ENCODE data around the gene MRNIP.

Gene MRNIP

GRCh38 chr5:179887802-179888201 lies 29.2 kb upstream of the MRNIP start:
- no peak overlapping the region for H3K4me3 ChIP-seq (ENCODE audit: control insufficient read depth, low read depth, low read length)
- DNase-seq (ENCODE audit: low read depth) = no peak
- TF ChIP-seq, protein P1, sequence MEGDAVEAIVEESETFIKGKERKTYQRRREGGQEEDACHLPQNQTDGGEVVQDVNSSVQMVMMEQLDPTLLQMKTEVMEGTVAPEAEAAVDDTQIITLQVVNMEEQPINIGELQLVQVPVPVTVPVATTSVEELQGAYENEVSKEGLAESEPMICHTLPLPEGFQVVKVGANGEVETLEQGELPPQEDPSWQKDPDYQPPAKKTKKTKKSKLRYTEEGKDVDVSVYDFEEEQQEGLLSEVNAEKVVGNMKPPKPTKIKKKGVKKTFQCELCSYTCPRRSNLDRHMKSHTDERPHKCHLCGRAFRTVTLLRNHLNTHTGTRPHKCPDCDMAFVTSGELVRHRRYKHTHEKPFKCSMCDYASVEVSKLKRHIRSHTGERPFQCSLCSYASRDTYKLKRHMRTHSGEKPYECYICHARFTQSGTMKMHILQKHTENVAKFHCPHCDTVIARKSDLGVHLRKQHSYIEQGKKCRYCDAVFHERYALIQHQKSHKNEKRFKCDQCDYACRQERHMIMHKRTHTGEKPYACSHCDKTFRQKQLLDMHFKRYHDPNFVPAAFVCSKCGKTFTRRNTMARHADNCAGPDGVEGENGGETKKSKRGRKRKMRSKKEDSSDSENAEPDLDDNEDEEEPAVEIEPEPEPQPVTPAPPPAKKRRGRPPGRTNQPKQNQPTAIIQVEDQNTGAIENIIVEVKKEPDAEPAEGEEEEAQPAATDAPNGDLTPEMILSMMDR (IDR thresholded peaks at IDR 0.05; ENCODE audit: control insufficient read depth, insufficient read depth, low read depth, low read length, missing control alignments) = no peak

DNA sequence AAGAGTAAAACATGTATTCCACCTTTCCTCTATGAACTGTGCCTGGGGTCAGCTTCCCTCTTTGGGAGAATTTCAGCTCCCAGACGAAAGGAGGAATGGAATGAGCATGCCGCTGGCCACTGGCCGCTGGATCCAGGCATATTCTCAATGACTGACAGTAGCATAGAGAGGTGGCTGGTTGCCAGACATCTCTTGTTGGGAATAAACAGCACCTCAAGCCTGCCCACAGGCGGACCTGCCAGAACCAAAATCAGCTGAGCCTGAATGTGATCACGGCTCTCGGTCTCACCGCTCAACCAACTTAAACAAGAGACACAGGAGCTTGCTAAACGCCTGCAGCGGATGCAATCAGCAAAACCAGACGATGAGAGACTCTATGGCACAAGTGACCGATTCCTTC lies 28.5 kb upstream of the MRNIP start:
- TF ChIP-seq, protein P1 (IDR thresholded peaks at IDR 0.05; ENCODE audit: control insufficient read depth, insufficient read depth, low read depth, low read length, missing control alignments) = no peak

DNA sequence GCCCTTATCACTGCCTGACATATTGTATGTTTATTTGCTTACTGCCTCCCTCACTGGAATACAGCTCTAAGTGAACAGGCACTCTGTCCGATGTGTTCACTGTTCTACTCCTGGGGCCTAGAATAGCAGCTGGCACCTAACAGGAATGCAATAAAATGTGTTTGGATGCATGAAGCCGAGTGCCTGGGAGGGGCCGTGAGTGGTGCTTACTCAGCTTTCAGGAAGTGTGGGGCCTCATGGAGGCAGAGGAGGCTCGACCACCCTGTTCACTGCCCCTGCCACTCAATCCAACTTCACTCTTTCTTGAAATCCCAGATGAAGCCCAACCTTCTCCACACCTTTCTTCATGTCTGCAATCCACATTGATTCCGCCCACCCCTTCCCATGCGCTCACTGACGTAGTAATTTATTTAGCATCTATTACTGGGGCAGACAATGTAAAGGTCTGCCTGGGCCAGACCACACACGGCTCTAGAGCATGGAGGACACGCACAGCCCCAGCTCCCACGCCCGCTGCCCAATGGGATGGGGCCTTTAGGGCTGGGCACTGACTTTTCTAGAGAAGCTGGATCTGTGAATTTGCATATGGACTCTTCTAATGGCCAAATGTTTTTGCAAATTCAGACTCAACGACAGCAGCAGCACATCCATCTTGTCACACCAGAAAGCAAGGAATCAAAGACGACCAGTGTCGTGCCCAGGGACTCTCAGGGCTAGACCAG lies 27.7 kb upstream of the MRNIP start:
- no peak for DNase-seq (ENCODE audit: low read depth)
- TF ChIP-seq, protein P1 (IDR thresholded peaks at IDR 0.05; ENCODE audit: control insufficient read depth, insufficient read depth, low read depth, low read length, missing control alignments) = no peak
- H3K4me3 ChIP-seq (ENCODE audit: control insufficient read depth, low read depth, low read length) = no peak overlapping the region

More for the DNA sequence above, 28.5 kb upstream of the MRNIP start:
- DNase-seq (ENCODE audit: low read depth) = no peak
- H3K4me3 ChIP-seq (ENCODE audit: control insufficient read depth, low read depth, low read length) = no peak overlapping the region

DNA sequence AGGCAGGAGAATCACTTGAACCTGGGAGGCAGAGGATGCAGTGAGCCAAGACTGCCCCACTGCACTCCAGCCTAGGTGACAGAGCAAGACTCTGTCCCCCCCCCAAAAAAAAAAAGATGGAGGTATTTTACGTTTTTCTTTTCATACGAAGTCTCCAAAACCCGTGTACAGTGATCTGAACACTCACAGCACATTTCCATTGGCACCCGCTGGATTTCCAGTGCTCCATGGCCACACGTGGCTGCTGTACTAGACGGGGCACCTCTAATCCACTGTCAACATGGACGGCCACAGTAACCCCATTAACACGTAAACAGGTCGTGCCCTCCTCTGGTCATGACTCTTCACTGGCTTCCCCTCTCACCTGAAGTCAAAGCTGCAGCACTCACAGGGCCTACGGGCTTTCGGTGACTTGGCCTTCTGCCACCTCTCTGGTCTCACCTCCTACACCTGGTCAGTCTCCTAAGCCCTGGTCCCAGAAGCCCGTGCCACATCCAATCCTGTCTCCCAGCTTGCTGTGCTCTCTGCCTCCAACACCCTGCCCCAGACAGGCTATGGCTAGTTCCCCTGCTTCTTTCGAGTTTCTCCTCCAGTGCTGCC lies 27.0 kb upstream of the MRNIP start:
- TF ChIP-seq, protein P1 (IDR thresholded peaks at IDR 0.05; ENCODE audit: control insufficient read depth, insufficient read depth, low read depth, low read length, missing control alignments) = no peak
- H3K4me3 ChIP-seq (ENCODE audit: control insufficient read depth, low read depth, low read length) = no peak overlapping the region
- DNase-seq (ENCODE audit: low read depth) = no peak

DNA sequence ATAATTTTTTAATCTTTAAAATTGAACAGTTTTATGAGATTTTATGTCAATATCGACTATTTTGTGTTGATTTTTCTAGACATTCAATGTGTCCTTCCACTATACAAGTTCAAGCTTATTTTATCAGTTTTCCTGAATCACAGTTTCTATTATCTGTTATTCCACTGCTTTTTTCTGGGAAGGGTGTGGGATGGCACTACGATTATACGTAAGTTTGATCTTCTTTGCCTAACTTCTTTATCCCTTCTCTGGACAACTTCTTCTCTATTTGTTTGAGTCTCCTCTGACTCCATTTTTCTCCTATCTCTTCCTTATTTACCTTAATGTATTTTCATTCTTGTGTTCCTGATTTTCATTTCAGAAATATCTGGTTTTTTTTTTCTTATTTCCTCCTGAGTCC lies 24.5 kb upstream of the MRNIP start:
- DNase-seq (ENCODE audit: low read depth) = no peak
- H3K4me3 ChIP-seq (ENCODE audit: control insufficient read depth, low read depth, low read length) = no peak overlapping the region
- TF ChIP-seq, protein P1 (IDR thresholded peaks at IDR 0.05; ENCODE audit: control insufficient read depth, insufficient read depth, low read depth, low read length, missing control alignments) = no peak

DNA sequence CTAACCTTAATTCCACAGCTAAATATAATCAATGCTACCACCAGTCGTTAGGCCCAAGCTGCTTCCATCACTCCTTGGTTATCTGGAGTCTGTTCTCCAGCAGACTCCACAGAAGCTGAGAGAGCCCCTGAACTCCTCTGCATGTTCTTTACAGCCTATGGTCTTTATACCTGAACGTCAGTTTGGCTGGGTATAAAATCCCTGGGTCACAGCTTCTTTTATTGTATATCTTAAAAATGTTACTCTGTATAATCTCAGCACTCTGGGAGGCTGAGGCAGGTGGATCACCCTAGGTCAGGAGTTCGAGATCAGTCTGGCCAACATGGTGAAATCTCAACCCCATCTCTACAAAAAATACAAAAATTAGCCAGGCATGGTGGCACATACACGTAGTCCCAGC lies 23.7 kb upstream of the MRNIP start:
- H3K4me3 ChIP-seq (ENCODE audit: control insufficient read depth, low read depth, low read length) = no peak overlapping the region
- no peak for DNase-seq (ENCODE audit: low read depth)
- TF ChIP-seq, protein P1 (IDR thresholded peaks at IDR 0.05; ENCODE audit: control insufficient read depth, insufficient read depth, low read depth, low read length, missing control alignments) = no peak

Data from AG09309 (cell line).